Thyroid gland (tissue), 4 donors: ENCODE results near the gene UPP1.

ENCODE experiments used
- POLR2A ChIP-seq, 2 donors: fragments of 450-650 bp; IDR thresholded peaks; one replicate each; pipeline ENCODE4 v1.6.1; 2017; ENCODE audit warnings: antibody characterized with exemption in 2 of 2, mild to moderate bottlenecking in 2 of 2, moderate library complexity in 1 of 2
- TF ChIP-seq, protein P1 (sequence below), 6 experiments: fragments of 200-600 bp in 3 of 6; fragments of 450-650 bp in 3 of 6; sonication (generic) in 3 of 6; IDR thresholded peaks; one replicate each; pipeline ENCODE4 v1.5.1; 2016 to 2019; ENCODE audit warnings: antibody characterized with exemption in 6 of 6, mild to moderate bottlenecking in 2 of 6, inconsistent platforms in 1 of 6, moderate library complexity in 1 of 6

DNA sequence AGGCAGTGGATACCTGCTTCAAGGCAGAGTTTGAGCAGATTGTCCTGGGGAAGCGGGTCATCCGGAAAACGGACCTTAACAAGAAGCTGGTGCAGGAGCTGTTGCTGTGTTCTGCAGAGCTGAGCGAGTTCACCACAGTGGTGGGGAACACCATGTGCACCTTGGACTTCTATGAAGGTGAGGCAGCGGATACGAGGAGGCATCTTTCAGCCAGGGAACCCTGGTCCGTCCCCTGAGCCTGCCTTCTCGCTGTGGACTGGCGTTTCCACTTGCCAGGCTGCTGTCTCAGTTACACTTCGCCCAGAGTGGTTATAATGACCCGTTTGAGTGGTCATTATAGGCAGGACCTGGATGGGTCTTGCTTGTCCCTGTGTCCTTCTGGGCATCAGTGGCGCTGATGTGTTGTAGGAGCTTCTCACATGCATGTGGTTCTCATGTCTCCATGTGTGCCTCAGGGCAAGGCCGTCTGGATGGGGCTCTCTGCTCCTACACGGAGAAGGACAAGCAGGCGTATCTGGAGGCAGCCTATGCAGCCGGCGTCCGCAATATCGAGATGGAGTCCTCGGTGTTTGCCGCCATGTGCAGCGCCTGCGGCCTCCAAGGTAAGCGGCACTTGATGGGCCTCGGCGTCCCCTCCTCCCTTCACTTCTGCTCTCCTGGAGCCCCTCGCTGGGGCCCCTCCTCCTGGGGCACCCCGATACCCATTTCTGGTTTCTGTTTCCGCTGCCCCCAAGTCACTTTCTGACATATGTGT, 18.0 kb downstream of the UPP1 start:
- TF ChIP-seq, protein P1, sequence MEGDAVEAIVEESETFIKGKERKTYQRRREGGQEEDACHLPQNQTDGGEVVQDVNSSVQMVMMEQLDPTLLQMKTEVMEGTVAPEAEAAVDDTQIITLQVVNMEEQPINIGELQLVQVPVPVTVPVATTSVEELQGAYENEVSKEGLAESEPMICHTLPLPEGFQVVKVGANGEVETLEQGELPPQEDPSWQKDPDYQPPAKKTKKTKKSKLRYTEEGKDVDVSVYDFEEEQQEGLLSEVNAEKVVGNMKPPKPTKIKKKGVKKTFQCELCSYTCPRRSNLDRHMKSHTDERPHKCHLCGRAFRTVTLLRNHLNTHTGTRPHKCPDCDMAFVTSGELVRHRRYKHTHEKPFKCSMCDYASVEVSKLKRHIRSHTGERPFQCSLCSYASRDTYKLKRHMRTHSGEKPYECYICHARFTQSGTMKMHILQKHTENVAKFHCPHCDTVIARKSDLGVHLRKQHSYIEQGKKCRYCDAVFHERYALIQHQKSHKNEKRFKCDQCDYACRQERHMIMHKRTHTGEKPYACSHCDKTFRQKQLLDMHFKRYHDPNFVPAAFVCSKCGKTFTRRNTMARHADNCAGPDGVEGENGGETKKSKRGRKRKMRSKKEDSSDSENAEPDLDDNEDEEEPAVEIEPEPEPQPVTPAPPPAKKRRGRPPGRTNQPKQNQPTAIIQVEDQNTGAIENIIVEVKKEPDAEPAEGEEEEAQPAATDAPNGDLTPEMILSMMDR (IDR thresholded peaks at IDR 0.05): no peak
- TF ChIP-seq POLR2A (IDR thresholded peaks at IDR 0.05): no peak
